IMR-90 (cell line): Measurements from ENCODE around the gene CDKN1A. TPM values are rescaled to one million over a fixed set of nuclear protein-coding genes. Genes with fewer than 3 reads are reported as not detected.

Experiments
- ATAC-seq: fragments of 200-7000 bp; cut with Tn5 transposase; 2 replicates; pipeline ENCODE4 v1.9.1; 2020; ENCODE audit warnings: low read depth, mild to moderate bottlenecking, moderate library complexity
- BruUV-seq: library from RNA; stranded (reverse); fragments of 400-500 nt; replicated peaks from 2 replicates; lab custom pipeline; 2021; lab: Mats Ljungman, UMichigan
- CTCF ChIA-PET: fragments of 300-600 bp; formaldehyde crosslinking; extraction: SDS; loops from one replicate; lab custom pipeline; 2021; ENCODE audit warnings: antibody characterized with exemption; lab: Yijun Ruan, JAX
- POLR2A ChIA-PET: fragments of 300-600 bp; sonication (Branson Sonifier 250); formaldehyde crosslinking; loops from one replicate; lab custom pipeline; 2022; ENCODE audit warnings: antibody characterized with exemption; ENCODE audit not compliant: unreplicated experiment; lab: Charles Lee
- DNase-seq: peaks from one replicate; pipeline ENCODE4 v3.0.0; 2013
- H2AFZ ChIP-seq: replicated peaks from 2 replicates; pipeline ENCODE3; 2013; ENCODE audit warnings: low read length, mild to moderate bottlenecking; ENCODE audit not compliant: poor library complexity
- H2AK5ac ChIP-seq: 2 replicates; pipeline ENCODE4 v1.6.1; 2013; ENCODE audit warnings: low read depth, low read length, inconsistent platforms
- H2AK9ac ChIP-seq: replicated peaks from 2 replicates; pipeline ENCODE3; 2013; ENCODE audit warnings: mild to moderate bottlenecking, low read depth, low read length, moderate library complexity; ENCODE audit not compliant: poor library complexity
- H2BK120ac ChIP-seq: 2 replicates; pipeline ENCODE4 v1.6.1; 2013; ENCODE audit warnings: low read depth, low read length, inconsistent platforms
- H2BK15ac ChIP-seq: 3 replicates; pipeline ENCODE4 v1.6.1; 2013; ENCODE audit warnings: low read depth, low read length, inconsistent platforms
- H2BK20ac ChIP-seq: 2 replicates; pipeline ENCODE4 v1.6.1; 2013; ENCODE audit warnings: low read depth, mild to moderate bottlenecking, inconsistent platforms, low read length, moderate library complexity
- H2BK5ac ChIP-seq: 2 replicates; pipeline ENCODE4 v1.6.1; 2013; ENCODE audit warnings: mild to moderate bottlenecking, low read depth, low read length, inconsistent platforms; ENCODE audit not compliant: poor library complexity, severe bottlenecking
- H3K14ac ChIP-seq: replicated peaks from 2 replicates; pipeline ENCODE4 v1.6.1; 2013; ENCODE audit warnings: low read depth, low read length, inconsistent platforms
- H3K18ac ChIP-seq: 2 replicates; pipeline ENCODE4 v1.6.1; 2013; ENCODE audit warnings: low read depth, low read length, control low read depth
- H3K23ac ChIP-seq: 2 replicates; pipeline ENCODE4 v1.6.1; 2013; ENCODE audit warnings: low read depth, low read length, inconsistent platforms
- H3K27ac ChIP-seq: 2 replicates; pipeline ENCODE4 v1.5.1; 2013; ENCODE audit warnings: mild to moderate bottlenecking, control low read depth, low read length; ENCODE audit not compliant: insufficient read depth
- H3K27me3 ChIP-seq: 2 replicates; pipeline ENCODE4 v1.6.1; 2013; ENCODE audit warnings: low read length; ENCODE audit not compliant: control insufficient read depth, insufficient read depth
- H3K36me3 ChIP-seq: 2 replicates; pipeline ENCODE4 v1.6.1; 2013; ENCODE audit warnings: low read length, mixed read lengths; ENCODE audit not compliant: control insufficient read depth, insufficient read depth
- H3K4ac ChIP-seq: 2 replicates; pipeline ENCODE4 v1.6.1; 2013; ENCODE audit warnings: low read depth, low read length, inconsistent platforms
- H3K4me1 ChIP-seq: 2 replicates; pipeline ENCODE4 v1.6.1; 2013; ENCODE audit warnings: low read length, mixed read lengths; ENCODE audit not compliant: control insufficient read depth, insufficient read depth
- H3K4me2 ChIP-seq: 2 replicates; pipeline ENCODE4 v1.6.1; 2013; ENCODE audit warnings: low read depth, mild to moderate bottlenecking, control low read depth, low read length, moderate library complexity
- H3K4me3 ChIP-seq: 2 replicates; pipeline ENCODE4 v1.5.1; 2013; ENCODE audit warnings: low read depth, mild to moderate bottlenecking, control low read depth, low read length, moderate library complexity; ENCODE audit not compliant: insufficient read depth
- H3K56ac ChIP-seq: 2 replicates; pipeline ENCODE4 v1.6.1; 2013; ENCODE audit warnings: low read length, inconsistent platforms; ENCODE audit not compliant: insufficient read depth; ENCODE audit errors: extremely low read depth
- H3K79me1 ChIP-seq, 2 experiments: 2 replicates each; pipeline ENCODE4 v1.6.1; 2013; ENCODE audit warnings: low read length in 2 of 2, inconsistent platforms in 1 of 2, low read depth in 1 of 2
- H3K9ac ChIP-seq: 2 replicates; pipeline ENCODE4 v1.6.1; 2013; ENCODE audit warnings: low read depth, low read length, control low read depth
- H3K9me1 ChIP-seq: 2 replicates; pipeline ENCODE4 v1.6.1; 2013; ENCODE audit warnings: low read length, inconsistent platforms; ENCODE audit not compliant: insufficient read depth
- H3K9me3 ChIP-seq: 2 replicates; pipeline ENCODE4 v1.6.1; 2013; ENCODE audit warnings: low read length; ENCODE audit not compliant: control insufficient read depth, insufficient read depth
- H4K20me1 ChIP-seq: 2 replicates; pipeline ENCODE4 v1.6.1; 2013; ENCODE audit warnings: low read length, inconsistent platforms; ENCODE audit not compliant: insufficient read depth
- H4K5ac ChIP-seq: 2 replicates; pipeline ENCODE4 v1.6.1; 2013; ENCODE audit warnings: mild to moderate bottlenecking, low read depth, low read length, control low read depth
- H4K8ac ChIP-seq, 2 experiments: 2 replicates each; pipeline ENCODE4 v1.6.1; 2013; ENCODE audit warnings: low read depth in 2 of 2, low read length in 2 of 2, control low read depth in 1 of 2, inconsistent platforms in 1 of 2
- H4K91ac ChIP-seq: 2 replicates; pipeline ENCODE4 v1.6.1; 2013; ENCODE audit warnings: low read depth, low read length, inconsistent platforms; ENCODE audit not compliant: insufficient read depth
- BHLHE40 ChIP-seq: fragments of 150-350 bp; IDR thresholded peaks from 2 replicates; pipeline ENCODE4 v1.6.1; 2016; ENCODE audit warnings: mild to moderate bottlenecking, low read depth, low read length
- CEBPB ChIP-seq: IDR thresholded peaks from 2 replicates; pipeline ENCODE4 v1.6.1; 2012; ENCODE audit warnings: low read depth, low read length, improper control_type of control experiment
- CHD1 ChIP-seq: IDR thresholded peaks from 2 replicates; pipeline ENCODE4 v1.6.1; 2012; ENCODE audit warnings: low read depth, low read length, improper control_type of control experiment
- ELK1 ChIP-seq: fragments of 150-350 bp; IDR thresholded peaks from 2 replicates; pipeline ENCODE4 v1.6.1; 2016; ENCODE audit warnings: low read depth, mild to moderate bottlenecking, low read length, moderate library complexity, borderline replicate concordance
- FOS ChIP-seq: fragments of 150-350 bp; IDR thresholded peaks from 2 replicates; pipeline ENCODE4 v1.6.1; 2016; ENCODE audit warnings: low read depth, low read length
- MAFK ChIP-seq: IDR thresholded peaks from 2 replicates; pipeline ENCODE4 v1.6.1; 2012; ENCODE audit warnings: low read depth, low read length, improper control_type of control experiment
- MAZ ChIP-seq: IDR thresholded peaks from 2 replicates; pipeline ENCODE4 v1.6.1; 2012; ENCODE audit warnings: low read depth, mild to moderate bottlenecking, low read length, improper control_type of control experiment, moderate library complexity, borderline replicate concordance
- MXI1 ChIP-seq: IDR thresholded peaks from 2 replicates; pipeline ENCODE4 v1.6.1; 2012; ENCODE audit warnings: low read depth, mild to moderate bottlenecking, low read length, moderate library complexity, borderline replicate concordance
- NFE2L2 ChIP-seq: fragments of 150-350 bp; IDR thresholded peaks from 2 replicates; pipeline ENCODE4 v1.6.1; 2016; ENCODE audit warnings: low read depth, mild to moderate bottlenecking, low read length
- POLR2A ChIP-seq: IDR thresholded peaks from 2 replicates; pipeline ENCODE4 v1.6.1; 2012; ENCODE audit warnings: mild to moderate bottlenecking, low read depth, low read length
- WGBS, 2 experiments: methylation state at CpG; one replicate each; pipeline versions ENCODE4 v1.1.5 to v1.1.7; 2013; ENCODE audit warnings: missing lambda C conversion rate in 2 of 2; ENCODE audit not compliant: insufficient read length in 1 of 2; ENCODE audit errors: extremely low coverage in 2 of 2; 5-methylcytosine and 5-hydroxymethylcytosine counted together
- dilution Hi-C: fragments of 300-500 bp; cut with HindIII; formaldehyde crosslinking; loops from one replicate; pipeline ENCODE4 v1.14.3; 2018; ENCODE audit warnings: low sequenced_read_pairs; ENCODE audit not compliant: unreplicated experiment
- in situ Hi-C: fragments of 300-500 bp; cut with MboI; formaldehyde crosslinking; loops from 3 replicates; pipeline ENCODE4 v1.14.3; 2019; ENCODE audit warnings: low sequenced_read_pairs, inconsistent platforms, mixed read lengths
- intact Hi-C: fragments of 100-400 bp; cut with micrococcal nuclease; formaldehyde crosslinking; loops from 2 replicates; pipeline ENCODE4 v1.10.0; 2022
- polyA plus RNA-seq, 3 experiments: library from polyadenylated mRNA; depleted of rRNA; stranded (reverse); fragments of >200 nt; gene quantifications; 2 replicates each; pipeline ENCODE4 v1.2.3, GENCODE V29; 2012; ENCODE audit warnings: low replicate concordance in 1 of 3
- total RNA-seq: library from RNA; depleted of rRNA; stranded (reverse); fragments of >200 nt; gene quantifications from 2 replicates; pipeline ENCODE4 v1.2.3, GENCODE V29; 2012
- TF ChIP-seq, protein P1 (sequence below): fragments of 150-350 bp; IDR thresholded peaks from 2 replicates; pipeline ENCODE4 v1.6.1; 2017; ENCODE audit warnings: mild to moderate bottlenecking, antibody characterized with exemption, low read length, low read depth

Gene CDKN1A
- total and polyA plus RNA-seq, 2 of the 4 experiments (the other 2 are of a cell fraction): 155 to 576 TPM

DNA sequence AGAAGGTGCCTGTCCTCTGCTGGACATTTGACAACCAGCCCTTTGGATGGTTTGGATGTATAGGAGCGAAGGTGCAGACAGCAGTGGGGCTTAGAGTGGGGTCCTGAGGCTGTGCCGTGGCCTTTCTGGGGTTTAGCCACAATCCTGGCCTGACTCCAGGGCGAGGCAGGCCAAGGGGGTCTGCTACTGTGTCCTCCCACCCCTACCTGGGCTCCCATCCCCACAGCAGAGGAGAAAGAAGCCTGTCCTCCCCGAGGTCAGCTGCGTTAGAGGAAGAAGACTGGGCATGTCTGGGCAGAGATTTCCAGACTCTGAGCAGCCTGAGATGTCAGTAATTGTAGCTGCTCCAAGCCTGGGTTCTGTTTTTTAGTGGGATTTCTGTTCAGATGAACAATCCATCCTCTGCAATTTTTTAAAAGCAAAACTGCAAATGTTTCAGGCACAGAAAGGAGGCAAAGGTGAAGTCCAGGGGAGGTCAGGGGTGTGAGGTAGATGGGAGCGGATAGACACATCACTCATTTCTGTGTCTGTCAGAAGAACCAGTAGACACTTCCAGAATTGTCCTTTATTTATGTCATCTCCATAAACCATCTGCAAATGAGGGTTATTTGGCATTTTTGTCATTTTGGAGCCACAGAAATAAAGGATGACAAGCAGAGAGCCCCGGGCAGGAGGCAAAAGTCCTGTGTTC is 1.3 kb upstream of the CDKN1A start:
- TF ChIP-seq MAFK (no peak), NFE2L2 (no peak), MAZ (no peak), BHLHE40 (no peak), POLR2A (no peak; the same call in 1 of the 2 replicates), ELK1 (no peak), CEBPB (no peak), CHD1 (no peak), FOS (no peak), MXI1 (no peak)
- TF ChIP-seq, protein P1, sequence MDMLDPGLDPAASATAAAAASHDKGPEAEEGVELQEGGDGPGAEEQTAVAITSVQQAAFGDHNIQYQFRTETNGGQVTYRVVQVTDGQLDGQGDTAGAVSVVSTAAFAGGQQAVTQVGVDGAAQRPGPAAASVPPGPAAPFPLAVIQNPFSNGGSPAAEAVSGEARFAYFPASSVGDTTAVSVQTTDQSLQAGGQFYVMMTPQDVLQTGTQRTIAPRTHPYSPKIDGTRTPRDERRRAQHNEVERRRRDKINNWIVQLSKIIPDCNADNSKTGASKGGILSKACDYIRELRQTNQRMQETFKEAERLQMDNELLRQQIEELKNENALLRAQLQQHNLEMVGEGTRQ: no peak

More for the DNA sequence above, 1.3 kb upstream of the CDKN1A start:
- intact Hi-C loops: no loop called here
- peak overlapping the region; percentile 99 for H2BK120ac ChIP-seq
- DNase-seq (no peak), ATAC-seq (no peak)
- H3K27ac ChIP-seq: peak overlapping the region; percentile 88
- peak overlapping the region; percentile 40 for H3K4me2 ChIP-seq
- H2BK15ac ChIP-seq: peak overlapping the region; percentile 96
- whole genome bisulfite sequencing, 2 experiments: no CpG with 5 or more reads among the region's 7 CpGs
- H4K8ac ChIP-seq: peak overlapping the region; percentile 91 to 100
- no peak overlapping the region for H3K4me3 ChIP-seq
- no peaks in the 10 kb centered on the region for H3K27me3 ChIP-seq
- peak overlapping the region; percentile 99 for H2BK5ac ChIP-seq
- H3K9me1 ChIP-seq: peaks cover 9% of the 10 kb centered on the region
- H3K14ac ChIP-seq: peak overlapping the region; percentile 98
- peak overlapping the region; percentile 98 for H2AK5ac ChIP-seq
- peaks cover 10% of the 10 kb centered on the region; the same call in 1 of the 2 replicates for H3K36me3 ChIP-seq
- in situ Hi-C loops: no loop called here
- ChIA-PET CTCF (no interaction called here), POLR2A (interaction anchor here (0.7 to 2.1 kb wide), 3 partner anchors 10 to 580 kb away, joined by 3 to 26 read pairs (median 7); no protein-coding TSS in a partner anchor)
- peaks cover 37% of the 10 kb centered on the region for H4K20me1 ChIP-seq
- peak overlapping the region; percentile 99 for H3K4ac ChIP-seq
- peak overlapping the region; percentile 69 for H2AFZ ChIP-seq
- H3K79me1 ChIP-seq: peaks cover 9 to 51% of the 10 kb centered on the region in 2 experiments
- H2AK9ac ChIP-seq: peak overlapping the region; percentile 97
- no TSS peak for BruUV-seq
- H3K9ac ChIP-seq: peak overlapping the region; percentile 71
- H4K5ac ChIP-seq: peak overlapping the region; percentile 98
- peak overlapping the region; percentile 99 for H3K23ac ChIP-seq
- dilution Hi-C loops: no loop called here
- peaks cover 19% of the 10 kb centered on the region for H3K4me1 ChIP-seq
- peak overlapping the region; percentile 96 for H3K56ac ChIP-seq
- peak overlapping the region; percentile 98 for H3K18ac ChIP-seq
- no peaks in the 10 kb centered on the region for H3K9me3 ChIP-seq
- peak overlapping the region; percentile 98 for H2BK20ac ChIP-seq
- H4K91ac ChIP-seq: peak overlapping the region; percentile 99
